Gastrocnemius medialis (tissue), 4 donors: Measurements from ENCODE around the gene ANKLE1. TPM values are rescaled to one million over a fixed set of nuclear protein-coding genes. Genes with fewer than 3 reads are reported as not detected.

Source experiments
- ATAC-seq, 2 donors: fragments of 150-250 bp; one replicate each; pipeline ENCODE4 v1.9.1; 2016
- DNase-seq, 2 donors: peaks; one replicate each; pipeline ENCODE4 v3.0.0-alpha.2; 2019
- H3K27ac ChIP-seq, 4 donors: fragments of 200-600 bp; sonication (generic); 1 replicate in 1 of 4; 2 replicates in 3 of 4; pipeline ENCODE4 v1.5.1; 2016 to 2018; ENCODE audit warnings: mild to moderate bottlenecking in 2 of 4, moderate library complexity in 1 of 4
- H3K27me3 ChIP-seq, 3 donors: fragments of 200-600 bp; sonication (generic) in 2 of 3; 1 replicate in 1 of 3; 2 replicates in 2 of 3; pipeline versions ENCODE4 v1.5.1 to v1.6.0; 2016 to 2019; ENCODE audit warnings: mild to moderate bottlenecking in 1 of 3, moderate library complexity in 1 of 3
- H3K36me3 ChIP-seq, 2 donors: fragments of 200-600 bp; sonication (generic) in 1 of 2; one replicate each; pipeline ENCODE4 v1.5.1; 2017 to 2018
- H3K4me1 ChIP-seq, 2 donors: fragments of 200-600 bp; sonication (generic) in 1 of 2; one replicate each; pipeline ENCODE4 v1.5.1; 2016 to 2017; ENCODE audit warnings: mild to moderate bottlenecking in 2 of 2
- H3K4me3 ChIP-seq, 4 donors: fragments of 200-600 bp; sonication (generic) in 3 of 4; 1 replicate in 1 of 4; 2 replicates in 3 of 4; pipeline ENCODE4 v1.5.1; 2016 to 2019; ENCODE audit warnings: mild to moderate bottlenecking in 2 of 4
- H3K9me3 ChIP-seq, 3 donors: fragments of 200-600 bp; sonication (generic) in 2 of 3; 1 replicate in 1 of 3; 2 replicates in 2 of 3; pipeline ENCODE4 v1.5.1; 2016 to 2019
- CTCF ChIP-seq, 5 experiments: fragments of 450-650 bp in 3 of 5; fragments of 200-600 bp in 2 of 5; sonication (generic) in 2 of 5; IDR thresholded peaks in 4 of 5; conservative IDR thresholded peaks in 1 of 5; 1 replicate in 4 of 5; 2 replicates in 1 of 5; pipeline ENCODE4 v1.5.1; 2016 to 2019; ENCODE audit warnings: antibody characterized with exemption in 5 of 5, mild to moderate bottlenecking in 3 of 5, moderate library complexity in 3 of 5
- POLR2A ChIP-seq, 2 donors: fragments of 450-650 bp; IDR thresholded peaks; one replicate each; pipeline ENCODE4 v1.6.1; 2017; ENCODE audit warnings: antibody characterized with exemption in 2 of 2, mild to moderate bottlenecking in 2 of 2, moderate library complexity in 2 of 2
- in situ Hi-C, 4 donors: fragments of 200-750 bp; cut with MboI; loops; one replicate each; pipeline versions ENCODE4 v1.15.0 to v1.8.0; 2017; ENCODE audit warnings: low sequenced_read_pairs in 4 of 4
- intact Hi-C: fragments of 100-400 bp; cut with DNase I; formaldehyde crosslinking; loops from one replicate; pipeline ENCODE4 v1.15.1; 2023; ENCODE audit warnings: low total_unique reads
- total RNA-seq, 4 donors: library from RNA; depleted of rRNA; stranded (reverse); fragments of >200 nt; gene quantifications; one replicate each; pipeline versions ENCODE4 v1.1.0 to v1.2.3, GENCODE V29; 2016

ANKLE1 gene
- total RNA-seq, 4 donors from 2014 or later, result 0.11 to 1.4 TPM; not detected in 2

GRCh38 chr19:17244618-17245534 is 36.8 kb upstream of the ANKLE1 start:
- H3K4me1 ChIP-seq, result peaks cover 28 to 39% of the 10 kb centered on the region in 2 donors
- H3K9me3 ChIP-seq, result no peaks in the 10 kb centered on the region
- intact Hi-C loops (no loop called here), in situ Hi-C loops (no loop called here)
- no peak for DNase-seq
- H3K4me3 ChIP-seq, result peak overlapping the region; percentile 63 to 85 (median 73)
- no peaks in the 10 kb centered on the region for H3K36me3 ChIP-seq
- TF ChIP-seq CTCF (IDR thresholded peaks at IDR 0.05 in 4 of 5, conservative IDR thresholded peaks at IDR 0.05 in 1 of 5) (no peak), POLR2A (IDR thresholded peaks at IDR 0.05) (no peak)
- no peaks in the 10 kb centered on the region for H3K27me3 ChIP-seq
- H3K27ac ChIP-seq, result peak overlapping the region; percentile 85 to 91 (median 90)
- peak; percentile 14 to 15 for ATAC-seq

GRCh38 chr19:17245535-17245984 is 36.1 kb upstream of the ANKLE1 start, which contains the start of gene NR2F6:
Gene NR2F6 (minus strand): TSS chr19:17245919. CDS start chr19:17245220, 699 bp downstream.
- H3K27ac ChIP-seq, result peak within 1 kb of the TSS; percentile 85 to 93 (median 90)
- intact Hi-C loops, result no loop called here
- peak; percentile 12 to 17 for ATAC-seq
- no peak for DNase-seq
- H3K36me3 ChIP-seq, result no peaks in the 10 kb centered on the region
- peak within 1 kb of the TSS; percentile 63 to 85 (median 73) for H3K4me3 ChIP-seq
- H3K27me3 ChIP-seq, result no peaks in the 10 kb centered on the region
- no peaks in the 10 kb centered on the region for H3K9me3 ChIP-seq
- H3K4me1 ChIP-seq, result peaks cover 28 to 39% of the 10 kb centered on the region in 2 donors
- in situ Hi-C loops, result no loop called here
- TF ChIP-seq POLR2A (IDR thresholded peaks at IDR 0.05) (peak; percentile 73 to 83), CTCF (IDR thresholded peaks at IDR 0.05 in 4 of 5, conservative IDR thresholded peaks at IDR 0.05 in 1 of 5) (no peak)

- intact Hi-C loops, result loop anchor here (1.0 kb wide), 3 partner anchors 20 to 308 kb away; partner anchors contain the start of genes BABAM1, COLGALT1 and OCEL1
- no peak for DNase-seq
- no peaks in the 10 kb centered on the region for H3K27me3 ChIP-seq
- H3K36me3 ChIP-seq, result no peaks in the 10 kb centered on the region
- peak overlapping the region; percentile 54 to 78 (median 69) for H3K4me3 ChIP-seq
- in situ Hi-C loops, result no loop called here
- peaks cover 21 to 26% of the 10 kb centered on the region in 2 donors for H3K4me1 ChIP-seq
- peak overlapping the region; percentile 75 to 93 (median 87) for H3K27ac ChIP-seq
- no peak for TF ChIP-seq POLR2A (IDR thresholded peaks at IDR 0.05)
- no peak for TF ChIP-seq CTCF (IDR thresholded peaks at IDR 0.05 in 4 of 5, conservative IDR thresholded peaks at IDR 0.05 in 1 of 5)
- ATAC-seq, result peak in 1 of 2 donors; percentile 1
- H3K9me3 ChIP-seq, result no peaks in the 10 kb centered on the region
Measured at GRCh38 chr19:17246681-17247425, 34.8 kb upstream of the ANKLE1 start.

GRCh38 chr19:17248011-17248776 is 33.5 kb upstream of the ANKLE1 start:
- Histone ChIP-seq H3K4me1 (peaks cover 10 to 13% of the 10 kb centered on the region in 2 donors), H3K9me3 (no peaks in the 10 kb centered on the region), H3K27ac (no peak overlapping the region), H3K4me3 (no peak overlapping the region), H3K36me3 (no peaks in the 10 kb centered on the region), H3K27me3 (no peaks in the 10 kb centered on the region)
- ATAC-seq, result no peak
- TF ChIP-seq CTCF (IDR thresholded peaks at IDR 0.05 in 4 of 5, conservative IDR thresholded peaks at IDR 0.05 in 1 of 5), result no peak
- TF ChIP-seq POLR2A (IDR thresholded peaks at IDR 0.05), result no peak
- no peak for DNase-seq
- in situ Hi-C loops, result no loop called here
- intact Hi-C loops, result no loop called here
